ENCODE results near the gene RARB.

RARB gene

DNA sequence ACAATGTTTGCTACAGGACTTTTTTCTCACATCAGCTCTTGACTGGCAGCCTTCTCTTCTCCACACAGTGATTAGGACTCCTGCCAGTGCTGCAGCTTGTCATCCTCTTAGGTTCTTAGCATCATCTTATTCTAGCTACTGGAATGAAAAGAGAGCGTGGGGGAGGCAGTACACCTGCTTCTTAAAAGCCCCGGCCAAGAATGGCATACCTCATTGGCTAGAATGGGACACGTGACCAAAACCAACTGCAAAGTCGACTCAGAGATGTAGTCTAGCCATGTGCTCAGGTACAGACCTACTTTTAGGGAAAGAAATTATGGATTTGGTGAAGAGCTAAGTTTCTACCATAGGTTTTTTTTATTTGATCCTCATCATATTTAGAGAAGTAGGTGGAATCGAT lies 44.1 kb downstream of the RARB start:
- DNase-seq (ENCODE audit: low read depth, low spot score) = no peak

DNA sequence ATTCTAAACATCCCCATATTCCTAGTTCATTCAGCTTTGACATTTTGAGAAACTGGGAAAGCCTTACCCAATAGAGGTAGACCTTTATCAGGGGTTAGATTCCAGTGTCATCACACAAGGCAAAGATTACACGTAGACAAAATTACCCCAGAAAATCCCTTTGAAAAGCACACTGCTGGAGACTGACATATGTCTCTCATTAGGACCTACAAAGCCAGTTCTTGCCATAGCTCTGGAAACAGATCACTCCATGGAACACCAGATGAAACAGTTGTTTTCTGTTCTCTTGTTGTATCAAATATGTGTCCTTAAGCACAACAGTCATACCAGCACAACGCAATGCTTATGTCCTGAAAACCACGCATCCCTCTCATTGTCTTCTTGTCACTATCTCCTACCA lies 44.7 kb downstream of the RARB start:
- no peak for DNase-seq (ENCODE audit: low read depth, low spot score)

DNA sequence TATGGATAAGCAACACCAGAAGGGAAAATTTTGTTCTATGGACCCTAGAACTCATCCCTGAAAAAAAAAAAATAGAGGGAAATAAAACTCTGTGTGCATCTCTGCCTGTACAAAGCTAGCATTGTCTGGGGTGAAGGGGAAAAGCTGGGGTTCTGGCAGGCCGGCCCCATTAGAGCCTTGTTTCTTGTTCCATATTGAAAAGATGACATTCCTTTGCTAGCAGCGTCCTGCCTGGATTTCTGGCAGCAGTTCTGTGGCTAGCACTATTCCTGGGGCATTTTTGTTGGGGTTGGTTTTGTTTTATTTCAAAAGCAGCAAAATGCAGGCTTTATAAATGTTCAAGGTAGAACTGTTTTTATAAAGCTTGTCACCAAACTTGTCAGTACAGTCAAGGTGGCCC lies 45.2 kb downstream of the RARB start:
- DNase-seq (ENCODE audit: low read depth, low spot score) = no peak

DNA sequence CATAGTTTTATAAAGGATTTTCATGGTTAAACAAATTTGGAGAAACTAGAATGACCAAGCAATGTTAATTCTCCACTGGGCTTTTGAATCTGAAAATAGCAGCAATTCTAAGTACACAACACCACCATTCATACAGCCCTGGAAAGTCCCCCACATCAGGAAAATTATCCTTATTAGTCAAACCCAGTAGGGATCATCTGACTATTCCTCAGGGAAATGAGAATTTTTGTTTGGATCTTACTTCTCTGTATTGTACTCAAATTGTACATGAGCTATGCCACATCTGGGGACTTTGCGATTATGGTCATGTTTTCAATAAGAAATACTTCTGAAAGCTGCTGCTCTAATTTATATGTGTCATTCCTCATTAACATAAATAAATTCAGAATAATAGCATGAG lies 46.0 kb downstream of the RARB start:
- no peak for DNase-seq (ENCODE audit: low read depth, low spot score)

DNA sequence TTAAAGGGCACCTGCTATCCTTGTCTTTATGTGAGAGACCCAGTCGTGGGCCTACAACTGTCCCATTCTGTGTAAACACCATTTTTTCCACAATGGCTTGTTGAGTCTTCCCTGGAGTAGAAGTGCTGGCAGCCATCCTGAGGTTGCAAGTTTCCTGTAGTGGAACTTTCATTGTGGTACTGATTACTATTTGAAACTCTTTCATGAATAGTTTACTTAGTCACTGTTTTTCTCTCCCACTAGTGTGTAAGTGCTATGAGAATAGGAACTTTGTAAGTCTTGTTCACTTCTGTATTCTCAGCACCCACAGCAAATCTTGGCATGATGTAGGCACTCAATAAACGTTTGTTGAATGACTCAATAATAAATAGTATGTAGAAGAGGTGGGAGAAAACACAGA lies 48.6 kb downstream of the RARB start:
- no peak for DNase-seq (ENCODE audit: low read depth, low spot score)

DNA sequence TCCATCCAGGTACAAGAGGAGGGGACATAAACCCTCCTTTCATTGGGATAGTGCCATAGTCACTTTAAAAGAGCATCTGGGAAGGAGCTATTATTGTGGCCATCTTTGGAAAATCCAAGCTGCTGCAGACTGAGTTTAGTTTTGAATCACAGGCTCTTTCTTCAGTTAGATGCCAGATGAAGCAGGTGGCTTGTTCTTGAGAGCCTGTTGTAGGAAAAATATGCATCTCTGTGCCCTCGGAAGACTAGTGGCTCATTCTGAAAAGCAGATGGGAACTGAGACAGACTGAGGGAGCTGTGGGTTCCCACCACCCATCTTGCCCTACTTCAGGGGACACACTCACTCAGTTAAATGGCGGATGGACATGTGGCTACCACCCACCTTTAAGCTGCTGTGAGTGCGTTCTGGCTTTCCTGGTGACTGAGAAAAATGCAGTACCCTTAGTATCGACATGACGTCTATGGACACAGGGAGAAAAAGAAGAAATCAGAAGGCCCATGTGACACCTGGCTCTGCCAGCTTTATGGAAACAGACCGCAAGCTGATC lies 50.2 kb downstream of the RARB start:
- DNase-seq (ENCODE audit: low read depth, low spot score) = no peak

DNA sequence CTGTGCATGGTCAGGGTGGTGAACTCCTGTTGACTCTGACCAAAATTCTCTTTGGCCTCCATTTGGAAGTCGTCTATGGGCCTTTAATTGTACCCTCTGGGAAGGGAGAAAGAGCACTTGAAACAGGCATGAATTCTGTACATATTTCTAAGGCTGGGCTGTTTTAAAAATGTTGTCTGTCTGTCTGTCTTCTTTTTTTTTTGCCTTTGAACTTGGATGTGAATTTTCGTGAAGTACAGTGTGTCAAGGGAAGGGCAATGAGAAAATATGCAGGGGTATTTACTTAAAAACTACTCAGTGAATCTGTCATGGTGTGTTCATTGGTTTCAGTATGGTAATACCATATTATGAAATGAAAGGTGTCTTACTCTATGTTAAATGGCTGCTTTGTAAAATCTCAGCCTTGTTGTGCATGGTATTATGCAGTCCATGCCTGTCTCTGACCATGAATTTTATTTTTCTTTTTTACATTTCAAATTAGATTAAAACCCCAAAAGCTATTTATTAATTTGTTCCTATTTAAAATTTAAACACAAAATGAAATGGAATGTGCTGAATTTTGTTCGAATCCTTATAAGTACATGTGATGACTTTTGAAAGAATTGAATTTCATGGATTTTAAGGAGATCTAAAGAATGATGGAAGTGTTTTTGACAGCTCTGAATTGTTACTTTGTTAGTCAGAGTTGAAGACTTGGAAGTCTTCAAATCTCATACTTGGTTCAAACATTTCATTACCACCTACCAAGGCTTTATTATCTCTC lies 51.1 kb downstream of the RARB start:
- DNase-seq (ENCODE audit: low read depth, low spot score) = no peak

DNA sequence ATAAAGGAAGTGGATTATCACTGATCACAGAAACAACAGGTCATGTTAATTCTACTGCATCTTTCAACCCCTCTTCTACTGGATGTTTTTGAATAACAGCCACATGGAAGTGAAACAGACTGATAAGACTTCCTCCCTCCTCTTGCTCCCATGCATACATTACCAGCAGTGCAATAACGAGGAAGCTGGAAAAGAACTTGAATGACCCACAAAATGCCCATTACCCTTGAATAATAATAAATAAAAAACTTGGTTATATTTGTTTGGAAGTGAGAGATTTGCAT lies 51.6 kb downstream of the RARB start:
- no peak for DNase-seq (ENCODE audit: low read depth, low spot score)

DNA sequence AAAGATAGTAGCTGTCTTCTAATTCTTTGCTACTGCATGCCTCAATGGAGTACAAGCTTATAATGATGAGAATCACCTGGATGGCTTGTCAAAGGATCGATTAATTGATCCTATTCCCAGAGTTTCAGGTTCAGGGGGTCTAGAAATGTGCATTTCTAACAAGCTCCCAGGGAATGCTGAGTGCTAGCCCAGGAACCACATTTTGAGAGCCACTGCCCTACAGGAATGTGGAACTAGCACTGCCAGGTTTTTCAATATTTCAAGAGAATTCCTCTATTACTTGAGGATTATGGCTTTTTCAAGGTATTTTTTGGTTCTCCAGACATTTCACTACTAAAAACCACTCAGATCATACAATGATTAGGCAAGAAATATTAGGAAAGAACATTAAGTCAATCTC lies 52.7 kb downstream of the RARB start:
- DNase-seq (ENCODE audit: low read depth, low spot score) = no peak

DNA sequence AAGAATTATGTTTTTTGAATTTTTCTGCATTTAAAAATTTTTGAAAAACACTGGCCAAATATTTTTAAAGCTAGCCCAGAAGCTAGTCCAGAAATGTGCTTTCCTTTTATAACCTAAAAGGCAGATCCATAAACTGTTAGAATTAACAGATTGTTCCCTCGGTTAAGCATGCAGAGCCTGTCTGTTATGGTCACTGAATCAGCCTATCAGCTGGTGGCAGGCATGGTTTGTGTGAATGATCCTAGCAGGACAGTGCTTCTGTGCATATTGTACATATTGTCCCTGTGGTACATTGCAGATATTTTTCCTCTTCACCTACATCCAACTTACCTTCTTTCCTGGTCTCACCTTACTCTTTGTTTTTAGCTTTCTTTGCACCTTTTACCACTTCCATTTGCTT lies 53.3 kb downstream of the RARB start:
- no peak for DNase-seq (ENCODE audit: low read depth, low spot score)

DNA sequence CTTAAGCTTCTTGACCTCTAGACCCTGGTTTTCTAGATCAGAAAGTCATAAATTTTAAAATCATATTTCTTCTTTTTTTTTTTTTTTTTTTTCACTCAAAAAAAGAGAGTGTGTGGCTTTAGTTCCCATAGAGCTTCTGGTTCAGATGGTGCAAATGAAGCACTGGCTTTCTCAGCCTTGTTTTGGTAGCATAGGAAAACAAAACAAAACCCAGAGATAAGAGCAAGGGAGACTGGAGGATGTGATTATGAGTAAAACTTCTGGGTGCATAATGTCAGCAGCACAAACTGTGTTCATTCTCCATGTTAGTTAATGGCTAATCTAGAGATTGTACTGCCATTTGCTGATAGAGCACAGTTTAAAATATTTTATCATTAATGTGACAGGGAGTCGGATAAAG lies 55.4 kb downstream of the RARB start:
- no peak for DNase-seq (ENCODE audit: low read depth, low spot score)

DNA sequence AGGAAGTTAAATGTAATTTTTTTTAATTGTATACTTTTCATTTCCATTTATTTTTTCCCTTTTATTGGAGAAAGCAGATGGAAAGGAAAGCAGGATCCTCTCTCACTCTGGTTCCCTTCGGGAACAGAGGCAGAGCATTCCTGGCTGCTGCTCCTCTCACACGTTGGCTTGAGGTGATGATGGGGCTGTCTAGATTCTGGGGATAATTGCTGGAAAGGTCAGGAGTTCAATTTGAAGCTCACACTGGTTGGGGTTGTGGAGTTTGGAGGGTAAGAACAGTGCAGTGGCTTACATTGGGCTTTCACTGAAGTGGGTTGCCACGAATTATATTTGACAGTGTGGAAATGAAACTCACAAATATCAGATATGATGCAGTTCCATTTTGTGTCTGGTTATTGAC lies 57.6 kb downstream of the RARB start:
- no peak for DNase-seq (ENCODE audit: low read depth, low spot score)

DNA sequence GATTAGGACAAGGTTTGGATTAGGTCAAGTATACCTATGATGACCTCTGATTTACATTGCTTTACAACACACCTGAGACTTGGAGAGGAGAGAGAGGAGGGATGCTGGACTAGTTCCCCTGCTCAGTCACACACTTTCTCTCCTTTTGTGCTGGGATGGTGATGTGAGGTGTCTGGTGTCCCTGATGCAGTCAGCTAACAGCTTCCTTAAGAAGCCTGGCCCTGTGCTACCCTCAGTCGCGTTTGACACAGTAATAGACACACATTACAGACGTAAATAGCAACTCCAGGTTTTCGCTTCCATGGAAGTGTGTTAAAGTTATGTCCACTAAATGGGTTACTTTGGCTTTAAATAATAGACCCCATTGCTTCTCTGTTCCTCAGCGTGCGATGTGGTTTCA lies 58.9 kb downstream of the RARB start:
- DNase-seq (ENCODE audit: low read depth, low spot score) = no peak

DNA sequence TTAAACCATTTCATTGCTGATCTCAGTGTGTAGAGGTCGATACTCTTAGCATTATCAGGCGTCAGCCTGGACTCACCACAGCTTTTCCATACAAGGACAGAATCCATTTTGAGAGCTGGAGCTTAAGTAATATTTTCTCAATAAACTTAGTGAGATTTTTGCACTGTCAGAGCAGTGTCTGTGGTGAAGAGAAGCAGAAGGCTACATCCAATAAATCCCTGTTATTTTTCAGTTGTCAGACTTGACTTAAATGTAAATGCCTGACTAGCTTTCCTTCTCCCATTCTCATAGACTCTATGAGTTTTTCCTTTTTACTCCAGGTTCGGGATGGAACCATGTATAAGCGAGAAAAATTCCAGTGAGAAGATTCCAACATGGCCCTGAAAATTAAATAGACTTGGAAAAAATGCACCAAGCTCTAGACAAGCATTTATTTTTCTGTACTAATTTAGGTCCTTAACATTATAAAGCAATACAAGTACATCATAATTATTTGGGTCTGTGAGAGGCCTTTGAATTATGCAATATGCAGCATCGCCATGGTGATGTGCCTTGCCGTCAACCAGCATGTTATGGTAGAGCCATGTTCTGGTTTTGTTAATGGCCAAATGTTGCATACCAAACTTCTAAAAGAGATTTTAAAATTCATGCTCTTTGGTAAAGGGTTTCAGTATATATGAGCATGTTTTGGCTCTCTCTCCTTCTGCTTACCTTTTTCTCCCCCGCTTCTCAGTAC lies 62.0 kb downstream of the RARB start:
- DNase-seq (ENCODE audit: low read depth, low spot score) = no peak

DNA sequence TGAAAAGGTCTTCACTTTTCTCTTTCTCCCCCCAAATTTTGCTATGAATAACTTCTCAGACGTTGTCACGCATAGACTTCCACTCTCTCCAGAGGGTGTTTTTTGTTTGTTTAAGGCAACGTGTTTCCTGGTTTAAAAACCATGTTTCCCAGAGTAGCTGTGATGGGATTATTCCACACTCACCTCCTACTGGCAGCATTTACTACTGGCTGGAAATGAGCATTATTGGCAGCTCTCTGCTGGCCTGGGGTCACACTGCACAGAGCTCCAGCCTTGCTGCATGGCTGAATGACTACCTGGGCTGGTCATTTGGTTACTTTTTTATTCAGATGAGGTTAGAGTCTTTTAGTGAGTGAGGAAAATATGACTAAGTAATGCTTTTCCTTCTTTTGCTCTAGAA lies 65.2 kb downstream of the RARB start:
- no peak for DNase-seq (ENCODE audit: low read depth, low spot score)

DNA sequence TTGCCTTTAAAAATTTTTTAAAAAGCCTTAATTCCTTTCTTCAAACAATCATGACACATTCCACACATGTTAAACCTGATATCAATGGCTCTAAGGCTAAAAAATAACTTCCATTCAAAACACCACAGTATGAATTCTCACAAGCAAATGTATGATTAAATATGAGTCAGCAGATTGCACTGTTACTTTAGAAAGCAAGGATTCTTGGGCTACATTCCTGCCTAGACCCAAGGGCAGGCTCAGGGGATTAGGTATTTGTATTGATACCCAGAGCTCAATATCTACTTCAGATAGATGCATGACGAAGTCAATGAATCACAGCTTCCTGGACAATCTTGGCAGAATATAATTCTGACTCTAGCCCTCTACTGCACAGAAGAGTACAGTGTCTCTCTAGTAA lies 65.7 kb downstream of the RARB start:
- peak; percentile 50 for DNase-seq (ENCODE audit: low read depth, low spot score)

DNA sequence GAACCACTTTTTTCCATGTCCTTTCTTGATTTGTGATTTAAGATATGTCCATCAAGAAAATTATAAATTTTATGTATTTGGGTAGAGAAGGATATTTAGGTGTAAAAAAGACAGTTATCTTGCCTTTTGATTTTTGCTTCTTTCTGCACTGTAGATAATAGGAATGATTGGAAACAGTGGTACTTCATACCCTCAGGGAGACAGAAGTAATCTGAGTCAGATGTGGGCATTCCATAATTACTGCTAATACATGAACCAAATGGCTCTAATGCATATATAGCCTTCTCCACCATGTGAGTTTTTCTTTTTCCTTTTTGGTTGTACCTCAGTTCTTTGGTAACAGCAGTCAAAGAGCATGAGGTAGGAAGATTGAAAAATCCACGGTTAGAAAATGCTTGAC lies 67.2 kb downstream of the RARB start:
- no peak for DNase-seq (ENCODE audit: low read depth, low spot score)

DNA sequence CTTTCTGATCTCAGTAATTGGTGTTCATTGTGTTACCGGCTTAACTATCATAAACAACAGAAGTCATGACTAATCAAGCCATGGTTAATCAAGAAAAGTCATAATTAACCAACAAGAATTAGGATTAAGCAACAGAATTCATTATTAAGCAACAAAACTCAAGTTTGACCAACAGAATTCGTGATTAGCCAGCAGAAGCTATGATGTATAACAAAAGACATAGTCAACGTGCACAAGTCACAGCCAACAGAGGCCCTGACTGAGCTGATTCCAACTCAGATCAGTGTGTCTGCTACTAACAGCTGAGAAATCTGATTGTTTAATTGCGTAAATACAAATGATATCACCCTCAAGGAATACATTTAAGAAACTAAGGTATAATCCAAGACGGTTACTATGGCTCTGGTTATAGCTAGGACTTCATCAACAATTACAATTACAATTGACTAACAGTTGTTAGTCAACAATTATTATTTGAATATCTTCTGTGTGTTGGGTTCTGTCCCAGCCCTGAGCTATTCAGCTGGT lies 67.7 kb downstream of the RARB start:
- DNase-seq (ENCODE audit: low read depth, low spot score) = no peak

DNA sequence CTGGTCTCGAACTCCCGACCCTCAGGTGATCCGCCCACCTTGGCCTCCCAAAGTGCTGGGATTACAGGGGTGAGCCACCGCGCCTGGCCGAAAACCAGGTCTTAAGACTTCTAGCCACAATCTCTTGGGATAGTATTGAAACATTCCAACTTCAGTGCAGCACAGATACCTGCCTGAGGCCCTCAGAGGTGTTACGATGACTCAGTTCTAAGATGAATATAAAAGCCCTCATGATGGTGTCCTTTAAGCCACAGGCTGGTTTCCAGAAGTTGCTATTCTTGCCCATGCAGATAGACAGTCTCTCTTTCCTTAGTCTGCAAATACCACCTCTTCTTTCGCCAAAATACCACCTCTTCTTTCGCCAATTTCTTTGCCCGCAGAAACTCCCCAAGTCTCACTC lies 69.0 kb downstream of the RARB start:
- DNase-seq (ENCODE audit: low read depth, low spot score) = no peak

DNA sequence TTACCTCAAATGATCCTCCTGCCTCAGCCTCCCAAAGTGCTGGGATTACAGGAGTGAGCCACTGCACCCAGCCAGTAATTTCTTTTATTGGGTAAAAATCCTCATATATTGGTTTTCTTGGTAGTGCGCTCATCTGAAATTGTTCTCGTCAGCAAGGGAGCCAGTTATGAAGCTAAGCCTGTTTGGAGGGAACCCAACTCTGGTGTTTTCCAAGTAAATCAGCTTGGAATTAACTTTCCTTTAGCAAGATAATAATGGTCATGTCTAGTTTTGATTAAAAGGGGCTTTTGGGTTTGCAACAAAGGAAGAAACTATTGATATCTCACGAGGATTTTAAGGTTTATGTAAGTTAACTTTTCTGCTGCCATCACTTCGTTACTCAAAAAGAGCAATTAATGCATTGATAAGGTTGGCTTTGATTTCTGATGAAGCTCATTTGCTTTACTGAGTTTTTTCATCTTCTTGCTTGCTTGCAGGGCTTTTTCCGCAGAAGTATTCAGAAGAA lies 72.7 kb downstream of the RARB start:
- no peak for DNase-seq (ENCODE audit: low read depth, low spot score)

DNA sequence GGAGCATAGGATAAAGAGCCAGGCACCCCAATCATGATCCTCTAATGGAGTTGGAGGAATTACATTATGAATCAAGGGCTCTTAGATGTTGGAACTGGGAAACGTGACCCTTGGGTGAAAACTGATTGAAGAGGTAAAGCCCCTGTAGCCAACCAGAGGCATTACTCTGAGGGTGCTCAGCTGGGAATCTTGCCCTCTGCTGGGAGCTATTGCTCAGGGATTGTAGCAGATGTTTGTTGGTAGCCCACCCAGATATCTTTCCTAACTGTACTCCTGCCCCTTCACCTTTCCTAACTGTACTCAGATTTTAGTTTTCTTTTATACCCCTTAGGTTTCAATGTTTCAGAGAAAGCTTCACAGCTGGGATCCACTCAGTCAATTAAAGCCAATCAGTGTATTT lies 74.2 kb downstream of the RARB start:
- DNase-seq (ENCODE audit: low read depth, low spot score) = no peak

DNA sequence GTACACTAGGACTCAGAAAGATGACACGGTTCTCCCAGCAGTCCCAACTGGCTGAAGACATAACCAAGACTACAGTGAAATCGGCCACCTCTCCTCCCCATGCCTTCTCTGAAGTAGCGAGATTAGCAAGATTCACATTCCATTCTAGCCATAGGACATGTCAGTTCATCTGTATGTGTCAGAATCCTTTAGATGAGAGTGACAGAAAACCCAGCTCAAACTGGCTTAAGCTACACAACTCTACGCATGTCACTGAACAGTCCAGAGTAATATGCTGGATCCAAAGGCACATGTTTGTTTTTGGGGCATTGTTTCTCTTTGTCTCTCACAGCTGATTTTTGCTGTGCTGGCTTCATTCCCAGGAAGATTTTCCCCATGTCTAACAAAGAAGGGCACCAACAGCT lies 75.8 kb downstream of the RARB start:
- no peak for DNase-seq (ENCODE audit: low read depth, low spot score)

DNA sequence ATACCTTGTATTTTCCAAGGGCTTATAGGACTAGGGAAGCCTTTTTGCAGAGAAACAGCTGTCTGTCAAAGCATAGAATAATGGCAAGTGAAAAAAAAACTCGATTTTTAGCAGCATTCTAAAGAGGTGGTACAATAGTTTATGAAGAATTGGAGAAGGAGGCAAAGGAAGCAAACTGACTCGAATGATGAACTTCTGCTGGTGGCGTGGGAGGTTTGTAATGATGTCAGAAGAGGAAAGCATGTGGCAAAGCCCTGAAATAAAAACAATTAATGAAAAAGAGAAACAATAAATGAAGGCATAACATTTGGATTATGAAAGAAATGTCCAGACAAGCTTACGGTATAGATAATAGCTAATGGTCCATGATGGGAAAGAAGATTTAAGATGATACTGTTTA lies 77.5 kb downstream of the RARB start:
- no peak for DNase-seq (ENCODE audit: low read depth, low spot score)
